GM12865 (cell line): ENCODE results near the gene LTB4R.

ENCODE experiments used
- DNase-seq: peaks from one replicate; pipeline ENCODE4 v3.0.0; 2010; ENCODE audit warnings: low read depth
- H3K4me3 ChIP-seq: 2 replicates; pipeline ENCODE4 v1.5.1; 2011; ENCODE audit warnings: mild to moderate bottlenecking, low read depth, low read length, control low read depth
- TF ChIP-seq, protein P1 (sequence below): IDR thresholded peaks from 2 replicates; pipeline ENCODE4 v1.5.1; 2011; ENCODE audit warnings: low read length, control low read depth, low read depth, inconsistent platforms; ENCODE audit not compliant: insufficient read depth; ENCODE audit errors: missing control alignments

The LTB4R gene

DNA sequence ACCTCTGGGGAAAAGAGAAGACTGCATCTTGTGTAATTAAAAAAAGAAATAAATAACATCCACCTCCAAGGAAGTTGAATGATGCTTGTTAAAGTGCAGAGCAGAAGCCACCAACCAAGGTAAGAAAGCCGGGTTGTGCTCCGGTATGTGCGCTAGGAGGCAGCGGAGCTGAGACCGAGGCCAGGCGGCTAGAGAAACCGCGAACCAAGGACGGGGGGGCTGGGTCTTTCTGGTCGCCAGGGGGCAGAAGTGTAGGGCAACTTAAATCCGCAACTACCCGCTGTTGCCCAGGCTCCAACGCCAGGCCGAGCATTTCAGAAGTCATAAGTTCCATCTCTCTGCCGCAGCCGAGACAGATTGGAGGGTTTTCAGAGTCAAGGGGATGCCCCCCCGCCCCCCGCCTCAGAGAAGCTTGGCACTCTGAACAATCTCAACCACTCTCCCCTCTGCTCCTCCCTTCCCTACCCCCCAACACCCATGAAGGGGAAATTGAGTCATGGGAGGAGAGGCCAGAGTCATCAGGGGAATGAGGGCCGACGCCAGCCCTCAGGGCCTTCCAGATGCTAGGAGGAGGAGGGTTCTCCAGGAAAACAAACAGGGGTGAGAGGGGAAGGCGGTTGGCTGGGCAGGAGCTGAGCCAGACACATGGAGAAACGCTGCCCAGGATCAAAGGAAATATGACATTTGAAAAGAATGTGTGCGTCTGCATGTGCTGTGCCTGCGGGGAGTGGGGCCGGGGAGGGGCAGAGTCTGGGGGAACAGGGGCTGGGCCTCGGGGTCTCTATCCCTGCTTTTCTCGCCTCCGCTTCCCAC is 54.5 kb downstream of the LTB4R start:
- TF ChIP-seq, protein P1, sequence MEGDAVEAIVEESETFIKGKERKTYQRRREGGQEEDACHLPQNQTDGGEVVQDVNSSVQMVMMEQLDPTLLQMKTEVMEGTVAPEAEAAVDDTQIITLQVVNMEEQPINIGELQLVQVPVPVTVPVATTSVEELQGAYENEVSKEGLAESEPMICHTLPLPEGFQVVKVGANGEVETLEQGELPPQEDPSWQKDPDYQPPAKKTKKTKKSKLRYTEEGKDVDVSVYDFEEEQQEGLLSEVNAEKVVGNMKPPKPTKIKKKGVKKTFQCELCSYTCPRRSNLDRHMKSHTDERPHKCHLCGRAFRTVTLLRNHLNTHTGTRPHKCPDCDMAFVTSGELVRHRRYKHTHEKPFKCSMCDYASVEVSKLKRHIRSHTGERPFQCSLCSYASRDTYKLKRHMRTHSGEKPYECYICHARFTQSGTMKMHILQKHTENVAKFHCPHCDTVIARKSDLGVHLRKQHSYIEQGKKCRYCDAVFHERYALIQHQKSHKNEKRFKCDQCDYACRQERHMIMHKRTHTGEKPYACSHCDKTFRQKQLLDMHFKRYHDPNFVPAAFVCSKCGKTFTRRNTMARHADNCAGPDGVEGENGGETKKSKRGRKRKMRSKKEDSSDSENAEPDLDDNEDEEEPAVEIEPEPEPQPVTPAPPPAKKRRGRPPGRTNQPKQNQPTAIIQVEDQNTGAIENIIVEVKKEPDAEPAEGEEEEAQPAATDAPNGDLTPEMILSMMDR: peak; percentile 51
- DNase-seq: peak; percentile 88
- H3K4me3 ChIP-seq: no peak overlapping the region

GRCh38 chr14:24366413-24366720 is 55.1 kb downstream of the LTB4R start:
- TF ChIP-seq, protein P1: no peak
- H3K4me3 ChIP-seq: peak overlapping the region; percentile 25; the same call in 1 of the 2 replicates
- DNase-seq: no peak

DNA sequence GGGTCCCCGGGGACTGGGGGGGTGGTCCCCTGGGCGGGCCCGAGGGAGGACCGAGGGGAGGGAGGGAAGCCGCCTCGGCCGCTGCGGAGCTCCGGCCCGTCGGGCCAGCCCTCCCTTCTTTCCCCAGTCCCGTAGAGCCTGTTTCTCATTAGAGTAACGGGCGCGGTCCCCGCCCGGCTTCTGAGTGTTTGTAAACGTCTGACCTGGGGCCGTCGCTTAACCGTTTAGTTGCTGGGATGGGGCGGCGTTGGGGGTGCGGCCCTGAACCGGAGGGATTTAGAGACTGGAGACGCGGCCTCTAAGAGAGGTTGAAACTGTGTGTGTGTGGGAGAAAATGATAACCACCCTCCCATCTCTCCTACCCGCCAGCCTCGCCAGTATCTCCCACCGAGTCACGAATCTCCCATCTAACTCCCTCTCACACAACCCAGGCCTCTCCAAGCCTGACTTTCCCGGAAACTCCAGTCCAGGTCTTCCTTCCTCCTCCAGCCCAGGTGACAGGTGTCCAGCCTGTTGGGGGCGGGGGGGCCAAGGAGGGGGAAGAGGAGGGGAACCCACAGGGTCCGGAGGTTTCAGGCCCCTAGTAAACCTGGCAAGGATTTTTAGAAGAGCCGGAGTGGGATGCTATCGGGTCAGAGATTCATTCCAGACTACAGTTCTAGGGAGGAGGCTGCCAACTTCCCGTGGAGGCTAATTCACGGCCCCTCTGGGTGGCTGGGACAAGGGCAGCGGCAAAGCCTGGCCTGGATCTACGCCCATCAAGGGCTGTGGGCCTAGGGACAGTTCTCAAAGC is 55.6 kb downstream of the LTB4R start:
- peak; percentile 69 for DNase-seq
- H3K4me3 ChIP-seq: peak overlapping the region; percentile 25
- TF ChIP-seq, protein P1: no peak
